Measurements from ENCODE around the gene PARD3. TPM values are rescaled to one million over a fixed set of nuclear protein-coding genes. Genes with fewer than 3 reads are reported as not detected.

The PARD3 gene
- total RNA-seq, 2 experiments from 2014 or later = 3.6 to 4.0 TPM

DNA sequence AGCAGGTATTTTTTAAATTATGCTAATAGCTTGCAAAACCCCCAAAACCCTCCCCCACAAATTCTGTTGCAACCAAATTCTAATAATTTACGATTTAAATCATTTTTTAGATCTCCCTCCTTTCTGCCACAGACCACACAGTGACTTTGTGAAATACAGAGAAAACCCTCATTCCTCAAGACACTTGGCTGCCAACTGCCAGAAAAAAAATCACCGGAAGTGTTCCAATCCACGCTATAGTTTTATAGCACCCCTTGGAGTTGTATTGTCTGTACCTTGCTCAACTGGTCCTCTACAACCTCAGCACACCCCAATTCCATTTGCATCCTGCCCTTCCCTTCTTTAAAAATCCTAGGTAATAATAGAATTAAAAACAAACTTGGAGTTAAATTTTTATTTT lies 560.1 kb downstream of the PARD3 start:
- Mint-ChIP-seq H3K36me3 (ENCODE audit: low read depth) (no peaks in the 10 kb centered on the region), H3K4me3 (no peak overlapping the region), H3K4me1 (ENCODE audit: low read depth) (peaks cover 11% of the 10 kb centered on the region), H3K9me3 (no peaks in the 10 kb centered on the region), H3K27ac (no peak overlapping the region), H3K27me3 (ENCODE audit: low read depth) (peaks cover 4% of the 10 kb centered on the region)
- intact Hi-C loops (cut with micrococcal nuclease) = loop anchor here (2.0 kb wide), 1 partner anchor 26 kb away; no protein-coding TSS in a partner anchor
- no peak for DNase-seq
- CTCF ChIA-PET = no interaction called here

DNA sequence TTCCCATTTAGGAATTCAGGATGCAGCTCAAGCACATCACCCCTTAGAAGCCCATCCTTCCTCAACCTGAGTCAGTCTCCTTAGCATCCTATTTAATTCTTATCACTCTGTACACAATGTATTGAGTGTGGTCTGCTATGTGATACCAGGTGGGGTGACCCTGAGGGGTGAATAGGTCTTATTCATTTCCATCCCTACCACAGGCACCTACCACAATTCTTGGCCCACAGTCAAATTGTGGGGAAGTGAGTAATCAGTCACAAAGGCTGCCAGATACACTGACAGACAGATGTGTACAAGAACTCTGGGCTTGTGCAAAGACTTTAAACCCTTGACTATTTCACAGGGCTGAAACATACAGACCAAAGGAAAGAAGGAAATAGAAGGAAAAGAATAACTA lies 560.5 kb downstream of the PARD3 start:
- DNase-seq = peak; percentile 54
- H3K27ac Mint-ChIP-seq = no peak overlapping the region
- H3K27me3 Mint-ChIP-seq (ENCODE audit: low read depth) = peaks cover 4% of the 10 kb centered on the region
- no peaks in the 10 kb centered on the region for H3K36me3 Mint-ChIP-seq (ENCODE audit: low read depth)
- peaks cover 11% of the 10 kb centered on the region for H3K4me1 Mint-ChIP-seq (ENCODE audit: low read depth)
- no peak overlapping the region for H3K4me3 Mint-ChIP-seq
- intact Hi-C loops (cut with micrococcal nuclease) = loop anchor here (2.0 kb wide), 1 partner anchor 26 kb away; no protein-coding TSS in a partner anchor
- CTCF ChIA-PET = no interaction called here
- no peaks in the 10 kb centered on the region for H3K9me3 Mint-ChIP-seq

DNA sequence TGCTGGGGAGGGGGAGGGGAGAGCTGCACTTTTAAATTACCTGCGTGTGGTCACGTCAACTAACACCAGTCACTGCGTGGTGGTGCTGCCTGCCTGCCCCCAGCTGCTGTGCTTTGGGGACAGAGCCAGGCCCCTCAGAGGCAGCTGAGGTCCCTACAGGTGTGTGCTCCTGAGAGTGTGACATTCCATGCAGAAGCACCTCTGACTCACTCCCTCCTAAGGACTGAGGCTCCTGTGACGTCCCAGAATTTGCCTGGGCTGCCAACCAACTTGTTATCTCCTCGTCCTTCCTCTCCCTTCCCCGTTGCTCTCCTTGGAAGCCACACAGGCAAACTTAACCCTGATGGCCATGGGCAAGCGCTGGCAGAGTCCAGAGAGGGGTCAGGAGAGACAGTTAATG lies 563.0 kb downstream of the PARD3 start:
- Mint-ChIP-seq H3K27me3 (ENCODE audit: low read depth) (peaks cover 4% of the 10 kb centered on the region), H3K27ac (no peak overlapping the region), H3K4me1 (ENCODE audit: low read depth) (peaks cover 11% of the 10 kb centered on the region), H3K36me3 (ENCODE audit: low read depth) (no peaks in the 10 kb centered on the region), H3K9me3 (no peaks in the 10 kb centered on the region), H3K4me3 (no peak overlapping the region)
- intact Hi-C loops (cut with micrococcal nuclease) = no loop called here
- DNase-seq = no peak
- CTCF ChIA-PET = no interaction called here

DNA sequence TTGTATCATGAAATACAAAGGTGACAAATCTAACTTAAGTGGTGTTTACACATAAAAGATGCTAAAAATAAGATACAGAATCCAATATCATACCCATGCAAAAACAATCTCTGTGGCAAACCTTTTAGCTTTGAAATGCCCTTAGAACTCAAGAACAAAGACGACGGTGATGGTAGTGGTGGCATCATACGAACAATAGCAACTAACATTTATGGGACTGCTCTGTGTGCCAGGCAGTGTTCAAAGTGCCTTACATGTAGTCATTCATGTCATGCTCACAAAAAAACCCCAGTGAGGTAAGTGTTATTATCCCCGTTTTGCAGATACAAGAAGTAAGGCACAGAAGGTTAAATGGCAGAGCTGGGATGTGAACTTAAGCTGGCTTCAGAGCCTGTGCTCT lies 563.9 kb downstream of the PARD3 start:
- intact Hi-C loops (cut with micrococcal nuclease) = loop anchor here (1.0 kb wide), 1 partner anchor 43 kb away; no protein-coding TSS in a partner anchor

DNA sequence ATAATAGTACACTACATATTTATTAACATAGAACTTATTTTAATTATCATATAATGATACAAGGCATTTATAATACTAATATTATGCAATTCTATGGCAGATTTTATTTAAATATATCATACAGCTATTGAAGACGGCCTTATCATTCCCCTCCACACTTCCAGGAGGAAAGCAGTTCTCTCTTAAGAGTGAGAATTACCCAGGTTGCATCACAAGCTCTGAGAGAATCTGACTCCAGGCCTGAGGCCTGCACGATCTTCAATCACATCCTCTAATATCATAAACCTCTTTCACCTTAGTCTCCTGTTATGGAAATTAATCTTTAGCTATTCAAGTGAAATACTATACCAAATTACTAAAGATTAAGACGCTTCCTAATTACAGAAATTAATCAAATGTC lies 564.4 kb downstream of the PARD3 start:
- Mint-ChIP-seq H3K9me3 (no peaks in the 10 kb centered on the region), H3K27me3 (ENCODE audit: low read depth) (no peaks in the 10 kb centered on the region), H3K4me3 (no peak overlapping the region), H3K27ac (no peak overlapping the region), H3K4me1 (ENCODE audit: low read depth) (peaks cover 11% of the 10 kb centered on the region), H3K36me3 (ENCODE audit: low read depth) (no peaks in the 10 kb centered on the region)
- intact Hi-C loops (cut with micrococcal nuclease) = loop anchor here (1.0 kb wide), 1 partner anchor 44 kb away; no protein-coding TSS in a partner anchor
- CTCF ChIA-PET = interaction anchor here (0.5 to 1.3 kb wide), 4 partner anchors 13 to 390 kb away, joined by 3 to 4 read pairs (median 3); no protein-coding TSS in a partner anchor
- DNase-seq = no peak

More for the DNA sequence above, 563.9 kb downstream of the PARD3 start:
- Mint-ChIP-seq H3K4me3 (no peak overlapping the region), H3K36me3 (ENCODE audit: low read depth) (no peaks in the 10 kb centered on the region), H3K27me3 (ENCODE audit: low read depth) (no peaks in the 10 kb centered on the region), H3K27ac (no peak overlapping the region), H3K4me1 (ENCODE audit: low read depth) (peaks cover 11% of the 10 kb centered on the region), H3K9me3 (no peaks in the 10 kb centered on the region)
- CTCF ChIA-PET = interaction anchor here (0.5 to 1.3 kb wide), 2 partner anchors 31 to 373 kb away, joined by 3 read pairs; no protein-coding TSS in a partner anchor
- peak; percentile 21 for DNase-seq

DNA sequence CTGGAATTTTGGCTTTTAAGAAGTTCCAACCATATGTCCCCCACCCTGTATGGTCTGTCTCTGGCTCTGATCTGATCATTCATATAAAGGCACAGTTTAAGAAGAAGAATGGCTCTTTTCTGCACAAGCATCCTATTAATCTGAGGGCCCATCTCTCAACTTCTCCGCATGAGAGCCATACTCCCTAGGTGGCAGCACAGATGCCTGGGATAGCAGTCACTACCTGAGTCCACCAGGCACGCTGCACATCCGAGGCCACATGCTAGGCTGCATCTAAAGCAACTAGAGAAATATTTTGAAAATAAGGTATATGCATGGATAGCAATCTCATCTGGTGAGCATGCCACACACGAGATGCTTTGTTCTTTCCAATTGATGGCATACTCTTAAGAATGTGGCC lies 565.5 kb downstream of the PARD3 start:
- Mint-ChIP-seq H3K9me3 (no peaks in the 10 kb centered on the region), H3K4me3 (no peak overlapping the region), H3K27ac (no peak overlapping the region), H3K36me3 (ENCODE audit: low read depth) (no peaks in the 10 kb centered on the region), H3K27me3 (ENCODE audit: low read depth) (no peaks in the 10 kb centered on the region), H3K4me1 (ENCODE audit: low read depth) (peaks cover 11% of the 10 kb centered on the region)
- CTCF ChIA-PET = interaction anchor here (0.9 kb wide), 1 partner anchor 14 kb away, joined by 4 read pairs; no protein-coding TSS in a partner anchor
- intact Hi-C loops (cut with micrococcal nuclease) = no loop called here
- no peak for DNase-seq

DNA sequence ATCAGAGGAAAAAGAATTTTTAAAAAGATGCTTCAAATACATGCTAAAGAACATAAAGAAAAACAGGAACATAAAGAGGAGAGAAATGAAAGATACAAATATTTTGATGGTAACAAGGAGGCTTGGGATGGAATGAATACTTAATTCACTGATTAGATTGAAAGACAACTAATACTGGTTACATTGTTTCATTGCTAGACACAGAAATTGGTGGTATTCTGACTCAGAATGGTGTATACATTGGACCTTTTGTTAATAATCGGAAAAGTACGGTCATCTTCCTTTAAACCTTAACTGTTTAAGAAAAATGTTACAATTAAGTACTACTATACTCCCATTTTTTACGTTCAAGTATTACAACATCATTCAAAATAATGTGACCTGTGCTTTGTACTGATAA lies 567.5 kb downstream of the PARD3 start:
- Mint-ChIP-seq H3K4me1 (ENCODE audit: low read depth) (peaks cover 11% of the 10 kb centered on the region), H3K27ac (no peak overlapping the region), H3K9me3 (no peaks in the 10 kb centered on the region), H3K27me3 (ENCODE audit: low read depth) (no peaks in the 10 kb centered on the region), H3K4me3 (no peak overlapping the region), H3K36me3 (ENCODE audit: low read depth) (no peaks in the 10 kb centered on the region)
- no peak for DNase-seq
- CTCF ChIA-PET = no interaction called here
- intact Hi-C loops (cut with micrococcal nuclease) = no loop called here

DNA sequence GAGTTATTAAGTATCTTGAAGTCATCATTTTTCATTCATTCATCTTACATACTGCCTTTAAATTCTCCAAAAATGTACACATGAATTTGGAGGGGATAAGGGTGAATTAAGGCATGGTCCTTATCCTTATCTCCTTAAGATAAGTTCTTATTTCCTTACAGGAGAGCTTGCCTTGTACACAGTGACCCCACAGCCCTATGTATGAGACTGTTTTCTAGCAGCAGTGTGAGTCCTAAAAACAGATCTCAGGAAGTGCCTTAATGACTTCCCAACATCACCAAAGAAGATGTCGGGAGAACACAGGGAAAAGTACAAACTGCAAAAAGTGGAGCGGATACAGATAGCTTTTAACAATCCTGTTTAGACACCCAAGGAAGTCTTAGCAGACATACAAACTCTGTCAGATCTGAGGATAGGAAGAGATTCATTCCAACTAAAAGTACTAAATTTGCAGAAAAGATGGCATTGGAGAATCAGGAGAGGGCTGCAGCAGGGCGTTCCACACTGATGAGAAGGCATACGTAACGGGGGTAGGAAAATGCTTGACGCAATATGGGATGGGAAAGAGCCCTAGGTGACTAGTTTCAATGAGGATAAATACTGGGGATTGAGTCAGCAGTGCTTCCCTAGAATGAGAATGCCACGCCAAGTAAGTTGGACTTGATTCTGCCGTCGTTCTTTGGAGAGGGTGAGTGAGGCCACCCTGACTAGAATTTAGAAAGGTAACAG lies 570.2 kb downstream of the PARD3 start:
- H3K27me3 Mint-ChIP-seq (ENCODE audit: low read depth) = no peaks in the 10 kb centered on the region
- no peak overlapping the region for H3K4me3 Mint-ChIP-seq
- intact Hi-C loops (cut with micrococcal nuclease) = no loop called here
- CTCF ChIA-PET = no interaction called here
- no peaks in the 10 kb centered on the region for H3K4me1 Mint-ChIP-seq (ENCODE audit: low read depth)
- no peaks in the 10 kb centered on the region for H3K9me3 Mint-ChIP-seq
- no peaks in the 10 kb centered on the region for H3K36me3 Mint-ChIP-seq (ENCODE audit: low read depth)
- no peak for DNase-seq
- H3K27ac Mint-ChIP-seq = no peak overlapping the region

DNA sequence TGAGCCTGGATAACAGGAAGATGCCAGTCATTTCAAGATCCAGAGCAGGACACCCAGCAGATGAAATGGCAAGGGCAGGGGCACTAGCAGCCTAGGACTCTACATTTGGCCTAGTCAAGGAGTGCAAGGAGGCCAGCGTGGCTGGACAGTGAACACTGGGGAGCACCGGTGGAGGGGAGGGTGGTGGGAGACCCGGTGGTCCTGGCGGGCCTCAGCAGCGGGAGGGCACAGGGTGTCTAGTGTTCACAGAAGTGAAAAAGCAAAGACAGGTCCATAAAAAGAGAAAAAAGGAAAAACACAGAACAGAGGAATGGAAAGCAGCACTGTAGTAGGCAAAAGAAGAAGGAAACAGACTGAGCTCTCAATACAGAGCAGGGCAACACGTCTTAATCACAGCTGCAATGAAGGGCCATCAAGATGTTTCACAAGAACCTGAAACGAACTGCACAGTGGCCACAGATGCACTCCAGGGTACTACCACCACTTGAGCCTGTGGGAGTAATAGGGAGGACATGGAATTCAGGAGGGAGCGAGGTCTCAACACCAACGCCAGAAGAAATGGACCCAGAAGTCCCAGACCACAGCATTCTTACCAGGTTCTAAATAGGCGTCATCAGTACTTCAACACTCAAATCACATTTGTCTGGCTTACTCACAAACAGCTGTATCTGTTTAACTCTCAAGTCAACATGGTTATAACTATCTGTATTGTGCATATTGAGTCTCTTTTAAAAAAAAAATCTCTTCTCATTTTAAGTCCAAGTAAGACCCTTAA lies 573.7 kb downstream of the PARD3 start:
- CTCF ChIA-PET = interaction anchor here (0.6 kb wide), 1 partner anchor 103 kb away, joined by 3 read pairs; no protein-coding TSS in a partner anchor
- H3K4me1 Mint-ChIP-seq (ENCODE audit: low read depth) = no peaks in the 10 kb centered on the region
- H3K36me3 Mint-ChIP-seq (ENCODE audit: low read depth) = no peaks in the 10 kb centered on the region
- no peak for DNase-seq
- H3K9me3 Mint-ChIP-seq = no peaks in the 10 kb centered on the region
- intact Hi-C loops (cut with micrococcal nuclease) = no loop called here
- H3K27me3 Mint-ChIP-seq (ENCODE audit: low read depth) = peaks cover 2% of the 10 kb centered on the region
- H3K27ac Mint-ChIP-seq = no peak overlapping the region
- no peak overlapping the region for H3K4me3 Mint-ChIP-seq

DNA sequence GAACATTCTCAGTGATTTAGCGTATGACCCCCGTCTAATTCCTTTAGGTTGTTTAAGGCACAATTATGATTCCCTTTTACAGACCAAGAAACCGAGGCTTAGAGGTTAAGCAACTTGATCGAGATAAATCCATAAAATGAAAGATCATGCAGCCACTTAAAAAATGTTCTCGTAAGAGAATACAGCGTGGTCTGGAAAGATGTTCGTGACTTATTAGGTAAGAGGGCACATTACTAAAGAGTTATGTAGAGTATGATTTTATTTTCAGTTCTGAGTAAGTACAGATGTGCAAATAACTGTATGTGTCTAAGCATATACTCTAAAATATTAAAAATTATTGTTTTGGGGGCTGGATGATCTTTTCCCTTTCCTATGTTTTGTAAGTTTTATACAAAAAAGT lies 575.1 kb downstream of the PARD3 start:
- no peaks in the 10 kb centered on the region for H3K9me3 Mint-ChIP-seq
- peaks cover 9% of the 10 kb centered on the region for H3K27me3 Mint-ChIP-seq (ENCODE audit: low read depth)
- no peaks in the 10 kb centered on the region for H3K36me3 Mint-ChIP-seq (ENCODE audit: low read depth)
- DNase-seq = no peak
- no peak overlapping the region for H3K27ac Mint-ChIP-seq
- intact Hi-C loops (cut with micrococcal nuclease) = no loop called here
- H3K4me3 Mint-ChIP-seq = no peak overlapping the region
- H3K4me1 Mint-ChIP-seq (ENCODE audit: low read depth) = no peaks in the 10 kb centered on the region
- CTCF ChIA-PET = no interaction called here

DNA sequence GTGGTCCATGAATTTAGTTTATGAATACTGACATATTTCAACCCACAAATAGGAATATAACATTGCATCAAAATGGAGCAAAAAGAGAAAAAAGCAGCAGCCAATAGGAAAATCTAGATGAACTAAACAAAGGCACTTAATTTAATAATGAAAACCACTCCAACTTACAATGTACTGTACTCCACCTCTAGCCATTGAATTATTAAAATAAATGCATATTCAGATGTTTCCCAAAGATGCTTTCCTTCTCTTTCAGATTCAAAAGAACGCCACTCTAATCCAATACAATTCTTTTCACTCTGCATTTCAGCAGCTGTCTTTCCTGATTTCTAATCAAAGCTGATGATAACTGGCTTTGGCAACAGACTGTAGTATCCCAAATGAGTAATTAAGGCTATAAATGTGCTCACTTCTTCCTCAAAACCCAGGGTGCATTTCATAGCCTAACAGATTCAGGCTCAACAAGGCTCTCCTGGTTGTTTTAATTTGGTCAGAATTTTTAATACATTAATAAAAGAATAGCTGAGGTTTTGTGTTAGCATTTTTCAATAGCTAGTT lies 577.1 kb downstream of the PARD3 start:
- H3K4me3 Mint-ChIP-seq = no peak overlapping the region
- no peaks in the 10 kb centered on the region for H3K36me3 Mint-ChIP-seq (ENCODE audit: low read depth)
- no peak overlapping the region for H3K27ac Mint-ChIP-seq
- H3K27me3 Mint-ChIP-seq (ENCODE audit: low read depth) = peaks cover 11% of the 10 kb centered on the region
- H3K9me3 Mint-ChIP-seq = no peaks in the 10 kb centered on the region
- CTCF ChIA-PET = no interaction called here
- intact Hi-C loops (cut with micrococcal nuclease) = no loop called here
- H3K4me1 Mint-ChIP-seq (ENCODE audit: low read depth) = no peaks in the 10 kb centered on the region
- no peak for DNase-seq

DNA sequence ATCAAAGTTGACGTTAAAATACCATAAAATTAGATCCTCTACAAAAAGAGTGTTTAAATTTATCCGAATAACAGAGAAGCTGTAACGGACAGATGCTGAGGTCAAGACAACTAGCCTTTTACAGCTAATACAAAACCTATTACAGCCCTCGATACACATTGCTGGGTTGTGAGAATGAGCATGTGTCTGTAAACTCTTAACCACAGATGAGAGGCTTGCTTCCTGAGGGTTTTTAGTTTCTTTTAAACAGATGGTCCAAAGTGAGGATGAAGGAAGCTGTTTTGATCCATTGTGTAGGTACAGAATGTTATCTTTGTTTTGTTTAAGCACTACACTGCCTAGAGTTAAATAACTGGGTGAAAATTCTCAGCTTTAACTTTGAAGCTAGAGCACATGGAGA lies 578.2 kb downstream of the PARD3 start:
- H3K27me3 Mint-ChIP-seq (ENCODE audit: low read depth) = peaks cover 11% of the 10 kb centered on the region
- no peak overlapping the region for H3K4me3 Mint-ChIP-seq
- intact Hi-C loops (cut with micrococcal nuclease) = no loop called here
- CTCF ChIA-PET = no interaction called here
- H3K9me3 Mint-ChIP-seq = no peaks in the 10 kb centered on the region
- H3K36me3 Mint-ChIP-seq (ENCODE audit: low read depth) = no peaks in the 10 kb centered on the region
- no peaks in the 10 kb centered on the region for H3K4me1 Mint-ChIP-seq (ENCODE audit: low read depth)
- DNase-seq = no peak
- no peak overlapping the region for H3K27ac Mint-ChIP-seq

Measured in activated naive CD4-positive, alpha-beta T cell treated with anti-CD3 and anti-CD28 coated beads for 36 hours (primary cell).